H9 (cell line): ENCODE results near the gene SMARCA1. TPM values are rescaled to one million over a fixed set of nuclear protein-coding genes. Genes with fewer than 3 reads are reported as not detected.

Experiments used
- DNase-seq: peaks from one replicate; pipeline ENCODE4 v3.0.0-alpha.2; 2017
- H2AFZ ChIP-seq: one replicate; pipeline ENCODE4 v1.6.1; 2013; ENCODE audit warnings: mild to moderate bottlenecking, low read length, control low read depth, moderate library complexity
- H2AK5ac ChIP-seq: 2 replicates; pipeline ENCODE4 v1.6.1; 2013; ENCODE audit warnings: low read length, control low read depth, mixed read lengths; ENCODE audit not compliant: insufficient read length
- H2BK120ac ChIP-seq: one replicate; pipeline ENCODE4 v1.6.1; 2013; ENCODE audit warnings: low read depth, mild to moderate bottlenecking, low read length, control low read depth, inconsistent platforms; ENCODE audit not compliant: poor library complexity, severe bottlenecking
- H2BK12ac ChIP-seq: 2 replicates; pipeline ENCODE4 v1.6.1; 2013; ENCODE audit warnings: low read length, control low read depth, mixed read lengths, low read depth; ENCODE audit not compliant: insufficient read length
- H2BK15ac ChIP-seq: 2 replicates; pipeline ENCODE4 v1.6.1; 2013; ENCODE audit warnings: low read depth, low read length, control low read depth
- H2BK20ac ChIP-seq: one replicate; pipeline ENCODE4 v1.6.1; 2013; ENCODE audit warnings: low read depth, mild to moderate bottlenecking, low read length, control low read depth, inconsistent platforms; ENCODE audit not compliant: poor library complexity, severe bottlenecking
- H2BK5ac ChIP-seq: 2 replicates; pipeline ENCODE4 v1.6.1; 2013; ENCODE audit warnings: low read length, control low read depth, mixed read lengths; ENCODE audit not compliant: insufficient read length
- H3K14ac ChIP-seq: 2 replicates; pipeline ENCODE4 v1.6.1; 2013; ENCODE audit warnings: low read length, control low read depth; ENCODE audit not compliant: insufficient read depth
- H3K18ac ChIP-seq: 2 replicates; pipeline ENCODE4 v1.6.1; 2013; ENCODE audit warnings: low read depth, mild to moderate bottlenecking, mixed read lengths, low read length, control low read depth; ENCODE audit not compliant: insufficient read length
- H3K23ac ChIP-seq: 2 replicates; pipeline ENCODE4 v1.6.1; 2013; ENCODE audit warnings: low read length, control low read depth, mixed read lengths, low read depth; ENCODE audit not compliant: insufficient read length
- H3K23me2 ChIP-seq: 2 replicates; pipeline ENCODE4 v1.6.1; 2013; ENCODE audit warnings: low read depth, mild to moderate bottlenecking, mixed read lengths, low read length, control low read depth; ENCODE audit not compliant: insufficient read length, poor library complexity, severe bottlenecking
- H3K27ac ChIP-seq: 2 replicates; pipeline ENCODE4 v1.5.1; 2013; ENCODE audit warnings: low read length, control low read depth, mixed read lengths, low read depth; ENCODE audit not compliant: insufficient read length
- H3K27me3 ChIP-seq: 2 replicates; pipeline ENCODE4 v1.6.1; 2013; ENCODE audit warnings: low read length, control low read depth, inconsistent platforms; ENCODE audit not compliant: insufficient read depth
- H3K4ac ChIP-seq: 2 replicates; pipeline ENCODE4 v1.6.1; 2013; ENCODE audit warnings: low read depth, mild to moderate bottlenecking, control low read depth, inconsistent platforms, low read length, moderate library complexity
- H3K4me1 ChIP-seq: 2 replicates; pipeline ENCODE4 v1.6.1; 2013; ENCODE audit warnings: low read length, control low read depth, inconsistent platforms; ENCODE audit not compliant: insufficient read depth
- H3K4me2 ChIP-seq: 2 replicates; pipeline ENCODE4 v1.6.1; 2013; ENCODE audit warnings: low read length, control low read depth, mixed read lengths; ENCODE audit not compliant: insufficient read length, insufficient read depth
- H3K56ac ChIP-seq: 2 replicates; pipeline ENCODE4 v1.6.1; 2013; ENCODE audit warnings: low read depth, mild to moderate bottlenecking, mixed read lengths, low read length, control low read depth; ENCODE audit not compliant: insufficient read length
- H3K79me1 ChIP-seq: 2 replicates; pipeline ENCODE4 v1.6.1; 2013; ENCODE audit warnings: low read depth, mild to moderate bottlenecking, moderate library complexity, low read length, control low read depth, inconsistent platforms; ENCODE audit not compliant: insufficient read depth, poor library complexity, severe bottlenecking
- H3K79me2 ChIP-seq: 2 replicates; pipeline ENCODE4 v1.6.1; 2013; ENCODE audit warnings: low read length, control low read depth, inconsistent platforms; ENCODE audit not compliant: insufficient read depth
- H3K9ac ChIP-seq: 2 replicates; pipeline ENCODE4 v1.6.1; 2013; ENCODE audit warnings: low read length, control low read depth, mixed read lengths; ENCODE audit not compliant: insufficient read length; ENCODE audit errors: extremely low read depth
- H3K9me3 ChIP-seq: one replicate; pipeline ENCODE4 v1.6.1; 2013; ENCODE audit warnings: low read depth, low read length, inconsistent platforms; ENCODE audit not compliant: control insufficient read depth
- H3T11ph ChIP-seq: one replicate; pipeline ENCODE4 v1.6.1; 2013; ENCODE audit warnings: mild to moderate bottlenecking, low read length, control low read depth, inconsistent platforms
- H4K20me1 ChIP-seq: one replicate; pipeline ENCODE4 v1.6.1; 2013; ENCODE audit not compliant: control insufficient read depth, insufficient read length, insufficient read depth
- H4K5ac ChIP-seq: 2 replicates; pipeline ENCODE4 v1.6.1; 2013; ENCODE audit warnings: low read depth, mild to moderate bottlenecking, mixed read lengths, low read length, control low read depth; ENCODE audit not compliant: insufficient read length
- H4K8ac ChIP-seq: replicated peaks from 2 replicates; pipeline ENCODE4 v1.6.1; 2013; ENCODE audit warnings: low read length, control low read depth, mixed read lengths, low read depth; ENCODE audit not compliant: insufficient read length
- H4K91ac ChIP-seq: 2 replicates; pipeline ENCODE4 v1.6.1; 2013; ENCODE audit warnings: low read depth, mild to moderate bottlenecking, moderate library complexity, mixed read lengths, low read length, control low read depth; ENCODE audit not compliant: insufficient read length
- H3K27ac Mint-ChIP-seq, 3 experiments: 2 replicates in 2 of 3; 3 replicates in 1 of 3; pipeline ENCODE4 v1.8.0; 2020 to 2021; ENCODE audit warnings: mixed read lengths in 3 of 3, mild to moderate bottlenecking in 1 of 3, moderate library complexity in 1 of 3
- H3K27me3 Mint-ChIP-seq: 2 replicates; pipeline ENCODE4 v1.8.0; 2021; ENCODE audit warnings: low read depth, mild to moderate bottlenecking, moderate library complexity, mixed read lengths
- H3K36me3 Mint-ChIP-seq, 3 experiments: 2 replicates in 2 of 3; 3 replicates in 1 of 3; pipeline ENCODE4 v1.8.0; 2020 to 2021; ENCODE audit warnings: low read depth in 3 of 3, mixed read lengths in 3 of 3; ENCODE audit not compliant: insufficient read depth in 1 of 3
- H3K4me1 Mint-ChIP-seq, 2 experiments: 2 replicates each; pipeline ENCODE4 v1.8.0; 2020; ENCODE audit warnings: mixed read lengths in 2 of 2
- H3K4me3 Mint-ChIP-seq, 2 experiments: 2 replicates in 1 of 2; 3 replicates in 1 of 2; pipeline ENCODE4 v1.8.0; 2020 to 2021; ENCODE audit warnings: mild to moderate bottlenecking in 2 of 2, mixed read lengths in 2 of 2, moderate library complexity in 1 of 2
- H3K9me3 Mint-ChIP-seq, 2 experiments: 2 replicates in 1 of 2; 3 replicates in 1 of 2; pipeline ENCODE4 v1.8.0; 2020; ENCODE audit warnings: mild to moderate bottlenecking in 2 of 2, mixed read lengths in 2 of 2, moderate library complexity in 1 of 2
- CTCF ChIP-seq: fragments of 200-600 bp; sonication (generic); conservative IDR thresholded peaks from 3 replicates; pipeline ENCODE4 v1.8.0; 2021; ENCODE audit warnings: antibody characterized with exemption, mild to moderate bottlenecking
- WGBS: extraction: QIAGEN DNeasy Blood & Tissue Kit; methylation state at CpG from one replicate; pipeline ENCODE4 v1.1.7; 2013; ENCODE audit warnings: missing lambda C conversion rate, low lambda C conversion rate, mixed read lengths; ENCODE audit not compliant: insufficient read length; ENCODE audit errors: extremely low coverage; 5-methylcytosine and 5-hydroxymethylcytosine counted together
- total RNA-seq: library from RNA; stranded (reverse); gene quantifications from 2 replicates; pipeline ENCODE4 v1.2.1, GENCODE V29; 2021

Gene SMARCA1
- total RNA-seq, 1 experiment from 2014 or later, result 105 TPM

GRCh38 chrX:129572422-129572821, 49.1 kb upstream of the SMARCA1 start:
- Histone ChIP-seq H3K79me1 (no peaks in the 10 kb centered on the region), H3K56ac (no peak overlapping the region), H2BK12ac (no peak overlapping the region), H2AK5ac (no peak overlapping the region), H3K14ac (no peak overlapping the region), H2AFZ (no peak overlapping the region), H3K4me2 (no peak overlapping the region), H4K8ac (no peak overlapping the region), H3K4ac (no peak overlapping the region), H3K27me3 (no peaks in the 10 kb centered on the region), H3K4me1 (no peaks in the 10 kb centered on the region), H2BK20ac (no peak overlapping the region), H2BK5ac (no peak overlapping the region), H2BK15ac (no peak overlapping the region), H3K23ac (no peak overlapping the region), H3K79me2 (no peaks in the 10 kb centered on the region), H3T11ph (no peak overlapping the region), H4K91ac (no peak overlapping the region), H3K27ac (no peak overlapping the region), H3K23me2 (no peaks in the 10 kb centered on the region), H3K9ac (no peak overlapping the region), H4K5ac (no peak overlapping the region), H4K20me1 (no peaks in the 10 kb centered on the region), H2BK120ac (no peak overlapping the region), H3K9me3 (no peaks in the 10 kb centered on the region), H3K18ac (no peak overlapping the region)
- Mint-ChIP-seq H3K27ac (no peak overlapping the region), H3K36me3 (peaks cover 35 to 87% (median 76%) of the 10 kb centered on the region in 3 experiments; a peak in 6 of 7 replicates), H3K4me3 (no peak overlapping the region), H3K4me1 (no peaks in the 10 kb centered on the region), H3K27me3 (no peaks in the 10 kb centered on the region), H3K9me3 (no peaks in the 10 kb centered on the region)
- no peak for TF ChIP-seq CTCF
- DNase-seq, result no peak
- WGBS, result no CpG with 5 or more reads among the region's 2 CpGs
